ENCODE results near the gene TEX44.

The TEX44 gene

GRCh38 chr2:231621051-231621879 lies 28.6 kb downstream of the TEX44 start:
- peaks cover 9% of the 10 kb centered on the region for H3K4me1 ChIP-seq (ENCODE audit: control insufficient read depth, insufficient read depth, low read length)
- no peaks in the 10 kb centered on the region for H3K36me3 ChIP-seq (ENCODE audit: control insufficient read depth, insufficient read depth, low read length, severe bottlenecking)
- H3K4me3 ChIP-seq (ENCODE audit: low read length): no peak overlapping the region
- no peak for DNase-seq (ENCODE audit: low read depth)
- H3K9me3 ChIP-seq (ENCODE audit: control insufficient read depth, low read length): no peaks in the 10 kb centered on the region
- no peak overlapping the region for H3K9ac ChIP-seq (ENCODE audit: low read length)
- H3K27me3 ChIP-seq (replicated peaks; ENCODE audit: control insufficient read depth, insufficient read depth, low read length): no peaks in the 10 kb centered on the region

GRCh38 chr2:231622963-231623362 lies 30.3 kb downstream of the TEX44 start:
- Histone ChIP-seq H3K27me3 (replicated peaks; ENCODE audit: control insufficient read depth, insufficient read depth, low read length) (no peaks in the 10 kb centered on the region), H3K4me3 (ENCODE audit: low read length) (no peak overlapping the region), H3K9ac (ENCODE audit: low read length) (no peak overlapping the region), H3K9me3 (ENCODE audit: control insufficient read depth, low read length) (no peaks in the 10 kb centered on the region), H3K36me3 (ENCODE audit: control insufficient read depth, insufficient read depth, low read length, severe bottlenecking) (no peaks in the 10 kb centered on the region), H3K4me1 (ENCODE audit: control insufficient read depth, insufficient read depth, low read length) (peaks cover 22% of the 10 kb centered on the region)
- no peak for DNase-seq (ENCODE audit: low read depth)

- H3K4me1 ChIP-seq (ENCODE audit: control insufficient read depth, insufficient read depth, low read length): peaks cover 27% of the 10 kb centered on the region
- H3K36me3 ChIP-seq (ENCODE audit: control insufficient read depth, insufficient read depth, low read length, severe bottlenecking): no peaks in the 10 kb centered on the region
- H3K9me3 ChIP-seq (ENCODE audit: control insufficient read depth, low read length): no peaks in the 10 kb centered on the region
- no peak for DNase-seq (ENCODE audit: low read depth)
- H3K27me3 ChIP-seq (replicated peaks; ENCODE audit: control insufficient read depth, insufficient read depth, low read length): no peaks in the 10 kb centered on the region
- H3K4me3 ChIP-seq (ENCODE audit: low read length): no peak overlapping the region
- no peak overlapping the region for H3K9ac ChIP-seq (ENCODE audit: low read length)
Measured at GRCh38 chr2:231626449-231626848, 33.8 kb downstream of the TEX44 start.

- H3K36me3 ChIP-seq (ENCODE audit: control insufficient read depth, insufficient read depth, low read length, severe bottlenecking): no peaks in the 10 kb centered on the region
Measured at GRCh38 chr2:231627384-231628120, 34.9 kb downstream of the TEX44 start.

GRCh38 chr2:231632559-231633142 lies 40.0 kb downstream of the TEX44 start:
- H3K36me3 ChIP-seq (ENCODE audit: control insufficient read depth, insufficient read depth, low read length, severe bottlenecking): no peaks in the 10 kb centered on the region
- no peak overlapping the region for H3K4me3 ChIP-seq (ENCODE audit: low read length)
- peaks cover 40% of the 10 kb centered on the region for H3K4me1 ChIP-seq (ENCODE audit: control insufficient read depth, insufficient read depth, low read length)
- no peaks in the 10 kb centered on the region for H3K27me3 ChIP-seq (replicated peaks; ENCODE audit: control insufficient read depth, insufficient read depth, low read length)
- peak; percentile 91 for DNase-seq (ENCODE audit: low read depth)
- peak overlapping the region; percentile 43 for H3K9ac ChIP-seq (ENCODE audit: low read length)
- no peaks in the 10 kb centered on the region for H3K9me3 ChIP-seq (ENCODE audit: control insufficient read depth, low read length)

More at GRCh38 chr2:231627384-231628120, 34.9 kb downstream of the TEX44 start:
- Histone ChIP-seq H3K4me1 (ENCODE audit: control insufficient read depth, insufficient read depth, low read length) (peaks cover 34% of the 10 kb centered on the region), H3K4me3 (ENCODE audit: low read length) (peak overlapping the region; percentile 71), H3K9me3 (ENCODE audit: control insufficient read depth, low read length) (no peaks in the 10 kb centered on the region), H3K27me3 (replicated peaks; ENCODE audit: control insufficient read depth, insufficient read depth, low read length) (no peaks in the 10 kb centered on the region), H3K9ac (ENCODE audit: low read length) (peak overlapping the region; percentile 92)
- DNase-seq (ENCODE audit: low read depth): peak; percentile 69

- no peak overlapping the region for H3K4me3 ChIP-seq (ENCODE audit: low read length)
- H3K4me1 ChIP-seq (ENCODE audit: control insufficient read depth, insufficient read depth, low read length): peaks cover 32% of the 10 kb centered on the region
- DNase-seq (ENCODE audit: low read depth): no peak
- no peaks in the 10 kb centered on the region for H3K36me3 ChIP-seq (ENCODE audit: control insufficient read depth, insufficient read depth, low read length, severe bottlenecking)
- H3K9me3 ChIP-seq (ENCODE audit: control insufficient read depth, low read length): no peaks in the 10 kb centered on the region
- peak overlapping the region; percentile 43 for H3K9ac ChIP-seq (ENCODE audit: low read length)
- no peaks in the 10 kb centered on the region for H3K27me3 ChIP-seq (replicated peaks; ENCODE audit: control insufficient read depth, insufficient read depth, low read length)
Measured at GRCh38 chr2:231633241-231633976, 40.7 kb downstream of the TEX44 start.

GRCh38 chr2:231634412-231634811 lies 41.7 kb downstream of the TEX44 start:
- Histone ChIP-seq H3K27me3 (replicated peaks; ENCODE audit: control insufficient read depth, insufficient read depth, low read length) (no peaks in the 10 kb centered on the region), H3K4me1 (ENCODE audit: control insufficient read depth, insufficient read depth, low read length) (peaks cover 40% of the 10 kb centered on the region), H3K9ac (ENCODE audit: low read length) (no peak overlapping the region), H3K4me3 (ENCODE audit: low read length) (no peak overlapping the region), H3K36me3 (ENCODE audit: control insufficient read depth, insufficient read depth, low read length, severe bottlenecking) (no peaks in the 10 kb centered on the region), H3K9me3 (ENCODE audit: control insufficient read depth, low read length) (no peaks in the 10 kb centered on the region)
- DNase-seq (ENCODE audit: low read depth): no peak

GRCh38 chr2:231634951-231635875 lies 42.5 kb downstream of the TEX44 start:
- H3K9ac ChIP-seq (ENCODE audit: low read length): no peak overlapping the region
- no peaks in the 10 kb centered on the region for H3K36me3 ChIP-seq (ENCODE audit: control insufficient read depth, insufficient read depth, low read length, severe bottlenecking)
- H3K27me3 ChIP-seq (replicated peaks; ENCODE audit: control insufficient read depth, insufficient read depth, low read length): no peaks in the 10 kb centered on the region
- no peaks in the 10 kb centered on the region for H3K9me3 ChIP-seq (ENCODE audit: control insufficient read depth, low read length)
- peaks cover 45% of the 10 kb centered on the region for H3K4me1 ChIP-seq (ENCODE audit: control insufficient read depth, insufficient read depth, low read length)
- no peak overlapping the region for H3K4me3 ChIP-seq (ENCODE audit: low read length)
- no peak for DNase-seq (ENCODE audit: low read depth)

GRCh38 chr2:231640241-231640640 lies 47.6 kb downstream of the TEX44 start:
- peak; percentile 18 for DNase-seq (ENCODE audit: low read depth)
- Histone ChIP-seq H3K27me3 (replicated peaks; ENCODE audit: control insufficient read depth, insufficient read depth, low read length) (no peaks in the 10 kb centered on the region), H3K4me1 (ENCODE audit: control insufficient read depth, insufficient read depth, low read length) (peaks cover 53% of the 10 kb centered on the region), H3K36me3 (ENCODE audit: control insufficient read depth, insufficient read depth, low read length, severe bottlenecking) (no peaks in the 10 kb centered on the region), H3K9ac (ENCODE audit: low read length) (peak overlapping the region; percentile 82), H3K9me3 (ENCODE audit: control insufficient read depth, low read length) (no peaks in the 10 kb centered on the region), H3K4me3 (ENCODE audit: low read length) (peak overlapping the region; percentile 70)

GRCh38 chr2:231640641-231641111 lies 48.0 kb downstream of the TEX44 start:
- Histone ChIP-seq H3K4me3 (ENCODE audit: low read length) (peak overlapping the region; percentile 70), H3K9ac (ENCODE audit: low read length) (peak overlapping the region; percentile 82), H3K4me1 (ENCODE audit: control insufficient read depth, insufficient read depth, low read length) (peaks cover 50% of the 10 kb centered on the region), H3K9me3 (ENCODE audit: control insufficient read depth, low read length) (no peaks in the 10 kb centered on the region), H3K27me3 (replicated peaks; ENCODE audit: control insufficient read depth, insufficient read depth, low read length) (no peaks in the 10 kb centered on the region), H3K36me3 (ENCODE audit: control insufficient read depth, insufficient read depth, low read length, severe bottlenecking) (no peaks in the 10 kb centered on the region)
- DNase-seq (ENCODE audit: low read depth): no peak

Measured in adipocyte (in vitro differentiated cells).